NCI-H510A (cell line): ENCODE data around the gene EVPL.

Experiments
- DNase-seq: peaks from one replicate; lab custom pipeline; 2025; lab: John Stamatoyannopoulos, UW

EVPL gene

DNA sequence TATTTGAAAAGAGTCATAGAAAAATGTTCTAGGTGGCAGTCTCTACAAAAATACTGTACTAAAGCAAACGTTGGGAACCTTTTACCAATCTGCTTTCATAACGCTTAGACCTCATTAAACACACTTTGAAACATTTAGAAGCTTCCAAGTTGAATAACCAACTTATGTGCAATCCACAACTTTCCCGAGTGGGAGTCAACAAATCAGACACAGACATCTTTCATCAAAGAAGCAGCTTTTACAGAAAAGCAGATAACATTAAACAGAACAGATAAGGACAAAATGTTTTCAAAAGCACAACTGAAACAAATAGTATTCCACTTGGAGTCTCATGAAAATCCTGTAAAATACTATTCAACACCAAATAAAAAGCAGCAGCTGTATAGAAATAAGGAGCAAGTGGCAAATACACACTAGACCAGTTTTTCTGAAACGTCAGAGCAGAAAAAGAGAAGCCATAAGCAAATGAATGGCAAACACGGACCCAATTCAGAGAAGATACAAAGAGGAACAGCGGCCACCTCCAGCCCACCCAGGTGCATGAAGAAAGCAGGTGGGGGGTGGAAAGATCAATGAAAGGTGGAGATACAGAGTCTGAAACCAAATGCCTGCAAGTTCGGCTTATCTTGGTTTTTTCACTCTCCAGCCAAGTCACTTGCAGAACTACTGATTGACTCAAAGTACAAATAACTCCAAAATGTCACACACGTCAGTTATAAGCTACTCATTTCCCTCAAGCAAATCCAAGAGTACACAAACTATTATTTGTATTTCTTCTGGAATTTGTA lies 67.9 kb downstream of the EVPL start:
- no peak for DNase-seq
